GM04503 (cell line): ENCODE measurements around the gene GIT1.
"Not testable (repeated sequence)": the region's sequence is repeated elsewhere in the genome, so short reads cannot be mapped to it uniquely, and the experiment has no call there.

Experiments
- DNase-seq: peaks from one replicate; pipeline ENCODE4 v3.0.0-alpha.2; 2012; ENCODE audit warnings: low read depth

Gene GIT1

GRCh38 chr17:29567554-29568330 is 21.7 kb downstream of the GIT1 start:
- no peak for DNase-seq

- DNase-seq = no peak
These were observed 22.2 kb downstream of the GIT1 start for GRCh38 chr17:29567304-29567553.

GRCh38 chr17:29566473-29567303 is 22.8 kb downstream of the GIT1 start, which contains the start of gene ABHD15:
TSS of gene ABHD15 (minus strand) at chr17:29567037. CDS start at chr17:29566966, 71 bp downstream.
- no peak for DNase-seq

GRCh38 chr17:29565643-29566472 is 23.6 kb downstream of the GIT1 start:
- no peak for DNase-seq

GRCh38 chr17:29563816-29564215 is 25.6 kb downstream of the GIT1 start:
- no peak for DNase-seq

- DNase-seq = no peak
These were observed 26.8 kb downstream of the GIT1 start for GRCh38 chr17:29562615-29563014.

- DNase-seq = no peak
These were observed 27.6 kb downstream of the GIT1 start for GRCh38 chr17:29561554-29562517.

- DNase-seq = no peak
These were observed 29.1 kb downstream of the GIT1 start for GRCh38 chr17:29560316-29560715.

GRCh38 chr17:29559640-29560039 is 29.8 kb downstream of the GIT1 start:
- no peak for DNase-seq

- DNase-seq = not testable (repeated sequence)
These were observed 31.3 kb downstream of the GIT1 start for GRCh38 chr17:29558139-29558538.

- no peak for DNase-seq
These were observed 31.7 kb downstream of the GIT1 start for GRCh38 chr17:29557739-29558116.

- no peak for DNase-seq
These were observed 32.2 kb downstream of the GIT1 start for GRCh38 chr17:29557085-29557738.

- no peak for DNase-seq
These were observed 33.6 kb downstream of the GIT1 start for GRCh38 chr17:29555840-29556239.

- no peak for DNase-seq
These were observed 40.1 kb downstream of the GIT1 start for GRCh38 chr17:29549177-29549923.

GRCh38 chr17:29546830-29547229 is 42.6 kb downstream of the GIT1 start:
- DNase-seq = no peak

GRCh38 chr17:29546085-29546484 is 43.4 kb downstream of the GIT1 start:
- no peak for DNase-seq

- no peak for DNase-seq
These were observed 45.4 kb downstream of the GIT1 start for GRCh38 chr17:29544066-29544465.

- no peak for DNase-seq
These were observed 55.5 kb downstream of the GIT1 start for GRCh38 chr17:29533976-29534375.

GRCh38 chr17:29526322-29526721 is 63.1 kb downstream of the GIT1 start:
- DNase-seq = no peak

GRCh38 chr17:29524692-29525091 is 64.8 kb downstream of the GIT1 start:
- DNase-seq = no peak
